HepG2 (cell line): ENCODE data around the gene PSD4. TPM values are rescaled to one million over a fixed set of nuclear protein-coding genes. Genes with fewer than 3 reads are reported as not detected.
A peak's percentile ranks its signal among the peaks of the same experiment; 100 is the strongest.

Experiments used
- ATAC-seq: fragments of 200-7000 bp; cut with Tn5 transposase; 3 replicates; pipeline ENCODE4 v1.9.1; 2020; ENCODE audit warnings: mild to moderate bottlenecking, moderate library complexity
- BruUV-seq: library from RNA; stranded (reverse); fragments of 400-500 nt; replicated peaks from 2 replicates; lab custom pipeline; 2021; lab: Mats Ljungman, UMichigan
- CTCF ChIA-PET: fragments of 300-600 bp; formaldehyde crosslinking; extraction: SDS; loops from one replicate; lab custom pipeline; 2021; ENCODE audit warnings: low total read pairs, inconsistent platforms, low intra/inter-chr PET ratio; lab: Yijun Ruan, JAX
- POLR2A ChIA-PET: fragments of 350-600 bp; sonication (Branson Sonifier 250); formaldehyde crosslinking; loops from one replicate; lab custom pipeline; 2020; ENCODE audit warnings: antibody characterized with exemption, inconsistent platforms; lab: Yijun Ruan, JAX
- DNase-seq: peaks from one replicate; pipeline ENCODE4 v3.0.0-alpha.2; 2015; ENCODE audit warnings: low spot score
- FAIRE-seq: peaks from 3 replicates; lab custom pipeline; 2011; peaks lifted over from hg19 to GRCh38; lab: Jason Lieb, UNC
- H2AFZ ChIP-seq: one replicate; pipeline ENCODE4 v1.6.1; 2011; ENCODE audit warnings: low read length, inconsistent platforms
- H3K27ac ChIP-seq: fragments of 300-600 bp; 3 replicates; pipeline ENCODE4 v1.8.0; 2011; ENCODE audit warnings: mixed run types, mild to moderate bottlenecking, mixed read lengths, low read length, inconsistent platforms; ENCODE audit not compliant: insufficient read depth; ENCODE audit errors: extremely low read length
- H3K27me3 ChIP-seq, 2 experiments: fragments of 200-600 bp in 1 of 2; 2 replicates in 1 of 2; 3 replicates in 1 of 2; pipeline versions ENCODE4 v1.6.0 to v1.8.0; 2011; ENCODE audit warnings: low read length in 2 of 2, mild to moderate bottlenecking in 2 of 2, moderate library complexity in 2 of 2, inconsistent platforms in 1 of 2; ENCODE audit not compliant: insufficient read depth in 2 of 2, control insufficient read depth in 1 of 2
- H3K36me3 ChIP-seq, 2 experiments: fragments of 200-600 bp in 1 of 2; replicated peaks in 1 of 2; 2 replicates in 1 of 2; 3 replicates in 1 of 2; pipeline versions ENCODE4 v1.5.1 to v1.8.0; 2011; ENCODE audit warnings: low read length in 2 of 2, inconsistent platforms in 1 of 2; ENCODE audit not compliant: insufficient read depth in 2 of 2, control insufficient read depth in 1 of 2
- H3K4me1 ChIP-seq: 2 replicates; pipeline ENCODE4 v1.5.1; 2012; ENCODE audit warnings: low read length, inconsistent platforms; ENCODE audit not compliant: insufficient read depth
- H3K4me2 ChIP-seq: 2 replicates; pipeline ENCODE4 v1.6.0; 2011; ENCODE audit warnings: low read depth, low read length, inconsistent platforms
- H3K4me3 ChIP-seq, 3 experiments: fragments of 200-600 bp in 1 of 3; sonication (generic), shearing (Covaris generic) in 1 of 3; replicated peaks in 1 of 3; 2 replicates each; pipeline ENCODE4 v1.5.1; 2011 to 2016; ENCODE audit warnings: low read length in 3 of 3, inconsistent platforms in 2 of 3, low read depth in 2 of 3, mild to moderate bottlenecking in 2 of 3, control low read depth in 1 of 3, mixed read lengths in 1 of 3; ENCODE audit not compliant: insufficient read depth in 1 of 3
- H3K79me2 ChIP-seq: one replicate; pipeline ENCODE4 v1.6.1; 2011; ENCODE audit warnings: low read length, inconsistent platforms; ENCODE audit not compliant: insufficient read depth
- H3K9ac ChIP-seq: 2 replicates; pipeline ENCODE4 v1.6.0; 2011; ENCODE audit warnings: mild to moderate bottlenecking, low read depth, low read length, inconsistent platforms; ENCODE audit not compliant: insufficient read depth
- H3K9me3 ChIP-seq: 2 replicates; pipeline ENCODE4 v1.5.1; 2012; ENCODE audit warnings: mild to moderate bottlenecking, low read length
- H4K20me1 ChIP-seq: 2 replicates; pipeline ENCODE4 v1.6.0; 2011; ENCODE audit warnings: inconsistent platforms, mild to moderate bottlenecking, low read length, moderate library complexity; ENCODE audit not compliant: insufficient read depth
- ARNTL ChIP-seq: sonication (generic); formaldehyde crosslinking; IDR thresholded peaks from 2 replicates; pipeline ENCODE4 v1.4.0; 2020; ENCODE audit warnings: mild to moderate bottlenecking, missing genetic modification reagents
- BHLHE40 ChIP-seq: IDR thresholded peaks from 2 replicates; pipeline ENCODE4 v1.6.1; 2011; ENCODE audit warnings: low read length, improper control_type of control experiment
- ELF4 ChIP-seq: sonication (generic); formaldehyde crosslinking; IDR thresholded peaks from 2 replicates; pipeline ENCODE4 v1.5.0; 2020; ENCODE audit warnings: missing genetic modification reagents, mild to moderate bottlenecking, moderate library complexity, borderline replicate concordance
- FOXA3 ChIP-seq: IDR thresholded peaks from 2 replicates; pipeline ENCODE4 v1.6.1; 2016; ENCODE audit warnings: missing genetic modification reagents, missing compliant biosample characterization
- IRF1 ChIP-seq: sonication (generic); formaldehyde crosslinking; IDR thresholded peaks from 2 replicates; pipeline ENCODE4 v1.4.0; 2020; ENCODE audit warnings: low read depth, mild to moderate bottlenecking, missing genetic modification reagents
- JUNB ChIP-seq: sonication (generic); formaldehyde crosslinking; IDR thresholded peaks from 2 replicates; pipeline ENCODE4 v1.8.0; 2022; ENCODE audit warnings: missing genetic modification reagents, mild to moderate bottlenecking, borderline replicate concordance
- MEIS1 ChIP-seq: sonication (generic); formaldehyde crosslinking; IDR thresholded peaks from 2 replicates; pipeline ENCODE4 v1.9.0; 2021; ENCODE audit warnings: mild to moderate bottlenecking, missing genetic modification reagents, moderate library complexity, borderline replicate concordance
- RARG ChIP-seq: sonication (generic); formaldehyde crosslinking; IDR thresholded peaks from 2 replicates; pipeline ENCODE4 v1.4.0; 2020; ENCODE audit warnings: low read depth, mild to moderate bottlenecking, missing genetic modification reagents
- SALL1 ChIP-seq: sonication (generic); formaldehyde crosslinking; IDR thresholded peaks from 2 replicates; pipeline ENCODE4 v1.8.0; 2022; ENCODE audit warnings: mild to moderate bottlenecking, missing genetic modification reagents
- SAP130 ChIP-seq: IDR thresholded peaks from 2 replicates; pipeline ENCODE4 v1.6.1; 2016; ENCODE audit warnings: low read depth
- SRSF4 ChIP-seq: fragments of 200-400 bp; formaldehyde crosslinking; IDR thresholded peaks from one replicate; pipeline ENCODE4 v1.6.1; 2018; ENCODE audit warnings: mild to moderate bottlenecking, low read depth, low read length, moderate library complexity; ENCODE audit not compliant: poor library complexity, severe bottlenecking
- XRCC5 ChIP-seq: fragments of 200-400 bp; formaldehyde crosslinking; optimal IDR thresholded peaks from 2 replicates; pipeline ENCODE3; 2017; ENCODE audit warnings: mild to moderate bottlenecking, low read length
- ZC3H4 ChIP-seq: sonication (generic); formaldehyde crosslinking; IDR thresholded peaks from 2 replicates; pipeline ENCODE4 v1.4.0; 2020; ENCODE audit warnings: missing genetic modification reagents, borderline replicate concordance
- ZFX ChIP-seq: sonication (generic); formaldehyde crosslinking; IDR thresholded peaks from 2 replicates; pipeline ENCODE4 v1.4.0; 2020; ENCODE audit warnings: mild to moderate bottlenecking, low read depth, missing genetic modification reagents, moderate library complexity
- ZMYM3 ChIP-seq: sonication (generic); formaldehyde crosslinking; IDR thresholded peaks from 2 replicates; pipeline ENCODE4 v1.5.1; 2020; ENCODE audit warnings: mild to moderate bottlenecking, missing genetic modification reagents
- ZNF274 ChIP-seq: sonication (generic); formaldehyde crosslinking; IDR thresholded peaks from 2 replicates; pipeline ENCODE4 v1.5.1; 2020; ENCODE audit warnings: mild to moderate bottlenecking, missing genetic modification reagents
- ZNF652 ChIP-seq: IDR thresholded peaks from 2 replicates; pipeline ENCODE4 v1.6.1; 2016; ENCODE audit warnings: low read depth, borderline replicate concordance
- ZNF768 ChIP-seq: sonication (generic); formaldehyde crosslinking; IDR thresholded peaks from 2 replicates; pipeline ENCODE4 v1.4.0; 2020; ENCODE audit warnings: missing genetic modification reagents
- WGBS: methylation state at CpG from one replicate; pipeline ENCODE4 v1.1.6; 2017; ENCODE audit warnings: low lambda C conversion rate; 5-methylcytosine and 5-hydroxymethylcytosine counted together
- in situ Hi-C: cut with HindIII; loops from 2 replicates; pipeline ENCODE4 v1.10.0; 2017; ENCODE audit warnings: low pct_unique_long_range_greater_than_20kb; ENCODE audit not compliant: extremely low pct_ligation_motif_present
- intact Hi-C: fragments of 100-400 bp; cut with micrococcal nuclease; formaldehyde crosslinking; loops from one replicate; pipeline ENCODE4 v1.10.0; 2022; ENCODE audit not compliant: unreplicated experiment
- polyA plus RNA-seq, 8 experiments: library from polyadenylated mRNA; depleted of rRNA in 3 of 8; stranded (reverse) in 7 of 8; unstranded in 1 of 8; fragments of >200 nt; fragmentation: Illumina TruSeq in 4 of 8; extraction: Trizol in 4 of 8; gene quantifications; 2 replicates each; pipeline versions ENCODE4 v1.2.1 to v1.2.3, GENCODE V29; 2011 to 2016; ENCODE audit warnings: low read depth in 4 of 8, missing spikeins in 1 of 8, mixed read lengths in 1 of 8; ENCODE audit not compliant: insufficient read depth in 1 of 8
- total RNA-seq, 5 experiments: library from RNA; depleted of rRNA; stranded (reverse); fragments of >200 nt; fragmentation: Illumina TruSeq; extraction: Trizol; gene quantifications; 2 replicates each; pipeline ENCODE4 v1.2.3, GENCODE V29; 2016; ENCODE audit warnings: low read depth in 1 of 5
- TF ChIP-seq, protein P1 (sequence below): sonication (generic); formaldehyde crosslinking; IDR thresholded peaks from 2 replicates; pipeline ENCODE4 v1.8.1; 2023; ENCODE audit warnings: mild to moderate bottlenecking, missing genetic modification reagents
- TF ChIP-seq, protein P2 (sequence below): sonication (generic); formaldehyde crosslinking; IDR thresholded peaks from 2 replicates; pipeline ENCODE4 v1.5.0; 2020; ENCODE audit warnings: missing genetic modification reagents, mild to moderate bottlenecking, borderline replicate concordance

The PSD4 gene
- total and polyA plus RNA-seq, 2 of the 13 experiments (the other 11 are each of a cell fraction or from before 2014, with no cell fraction given) = 5.8 to 9.4 TPM

GRCh38 chr2:113158884-113159553 is 14.8 kb upstream of the PSD4 start:
- POLR2A ChIA-PET = interaction anchor here (0.7 to 5.3 kb wide), 7 partner anchors 8 to 40 kb away, joined by 3 to 103 read pairs (median 36); partner anchors contain the start of gene PSD4
- Histone ChIP-seq H4K20me1 (no peaks in the 10 kb centered on the region), H2AFZ (no peak overlapping the region), H3K4me1 (peaks cover 47% of the 10 kb centered on the region), H3K9me3 (no peaks in the 10 kb centered on the region), H3K27me3 (no peaks in the 10 kb centered on the region; a peak in 1 of 5 replicates), H3K36me3 (no peaks in the 10 kb centered on the region), H3K9ac (no peak overlapping the region), H3K4me3 (no peak overlapping the region), H3K79me2 (no peaks in the 10 kb centered on the region), H3K4me2 (peak overlapping the region; percentile 96; the same call in 1 of the 2 replicates), H3K27ac (no peak overlapping the region)
- BruUV-seq = TSS peak; percentile 57
- FAIRE-seq (no peak), ATAC-seq (no peak), DNase-seq (no peak)
- CTCF ChIA-PET = no interaction called here
- intact Hi-C loops (no loop called here), in situ Hi-C loops (no loop called here)
- WGBS = 56% methylated on average over 4 of the region's 4 CpGs
- TF ChIP-seq ZC3H4 (CRISPR knock-in tag) (0 out of 2 replicates have a peak, but pooled peaks have one; percentile 49), IRF1 (CRISPR knock-in tag) (no peak), MEIS1 (CRISPR knock-in tag) (0 out of 2 replicates have a peak, but pooled peaks have one; percentile 19), JUNB (CRISPR knock-in tag) (no peak), SALL1 (CRISPR knock-in tag) (0 out of 2 replicates have a peak, but pooled peaks have one; percentile 25), BHLHE40 (no peak), SAP130 (peak; percentile 4; the same call in 1 of the 2 replicates), FOXA3 (CRISPR knock-in tag) (0 out of 2 replicates have a peak, but pooled peaks have one; percentile 9), ZNF274 (CRISPR knock-in tag) (no peak), ZNF652 (CRISPR knock-in tag) (peak; percentile 77; the same call in 1 of the 2 replicates), XRCC5 (peak; percentile 20), ARNTL (CRISPR knock-in tag) (peak; percentile 42; the same call in 1 of the 2 replicates), ZFX (CRISPR knock-in tag) (peak; percentile 37; the same call in 1 of the 2 replicates), SRSF4 (no peak), ZNF768 (CRISPR knock-in tag) (0 out of 2 replicates have a peak, but pooled peaks have one; percentile 40), ELF4 (CRISPR knock-in tag) (no peak), RARG (CRISPR knock-in tag) (no peak), ZMYM3 (CRISPR knock-in tag) (peak; percentile 82)
- TF ChIP-seq, protein P1, sequence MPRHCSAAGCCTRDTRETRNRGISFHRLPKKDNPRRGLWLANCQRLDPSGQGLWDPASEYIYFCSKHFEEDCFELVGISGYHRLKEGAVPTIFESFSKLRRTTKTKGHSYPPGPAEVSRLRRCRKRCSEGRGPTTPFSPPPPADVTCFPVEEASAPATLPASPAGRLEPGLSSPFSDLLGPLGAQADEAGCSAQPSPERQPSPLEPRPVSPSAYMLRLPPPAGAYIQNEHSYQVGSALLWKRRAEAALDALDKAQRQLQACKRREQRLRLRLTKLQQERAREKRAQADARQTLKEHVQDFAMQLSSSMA (CRISPR knock-in tag) = no peak
- TF ChIP-seq, protein P2, sequence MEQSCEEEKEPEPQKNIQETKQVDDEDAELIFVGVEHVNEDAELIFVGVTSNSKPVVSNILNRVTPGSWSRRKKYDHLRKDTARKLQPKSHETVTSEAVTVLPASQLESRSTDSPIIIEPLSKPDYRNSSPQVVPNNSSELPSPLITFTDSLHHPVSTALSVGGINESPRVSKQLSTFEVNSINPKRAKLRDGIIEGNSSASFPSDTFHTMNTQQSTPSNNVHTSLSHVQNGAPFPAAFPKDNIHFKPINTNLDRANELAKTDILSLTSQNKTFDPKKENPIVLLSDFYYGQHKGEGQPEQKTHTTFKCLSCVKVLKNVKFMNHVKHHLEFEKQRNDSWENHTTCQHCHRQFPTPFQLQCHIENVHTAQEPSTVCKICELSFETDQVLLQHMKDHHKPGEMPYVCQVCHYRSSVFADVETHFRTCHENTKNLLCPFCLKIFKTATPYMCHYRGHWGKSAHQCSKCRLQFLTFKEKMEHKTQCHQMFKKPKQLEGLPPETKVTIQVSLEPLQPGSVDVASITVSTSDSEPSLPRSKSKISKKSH = no peak
